ENCODE measurements around the gene MCRS1.
"Not testable (repeated sequence)": the region's sequence is repeated elsewhere in the genome, so short reads cannot be mapped to it uniquely, and the experiment has no call there.

Gene MCRS1

GRCh38 chr12:49539406-49540228 is 28.3 kb downstream of the MCRS1 start:
- DNase-seq = no peak

GRCh38 chr12:49538510-49539403 is 29.2 kb downstream of the MCRS1 start, which contains the start of gene KCNH3:
TSS of gene KCNH3 (plus strand) at chr12:49539030. CDS start at chr12:49539417, 387 bp downstream.
- DNase-seq = peak; percentile 67

DNA sequence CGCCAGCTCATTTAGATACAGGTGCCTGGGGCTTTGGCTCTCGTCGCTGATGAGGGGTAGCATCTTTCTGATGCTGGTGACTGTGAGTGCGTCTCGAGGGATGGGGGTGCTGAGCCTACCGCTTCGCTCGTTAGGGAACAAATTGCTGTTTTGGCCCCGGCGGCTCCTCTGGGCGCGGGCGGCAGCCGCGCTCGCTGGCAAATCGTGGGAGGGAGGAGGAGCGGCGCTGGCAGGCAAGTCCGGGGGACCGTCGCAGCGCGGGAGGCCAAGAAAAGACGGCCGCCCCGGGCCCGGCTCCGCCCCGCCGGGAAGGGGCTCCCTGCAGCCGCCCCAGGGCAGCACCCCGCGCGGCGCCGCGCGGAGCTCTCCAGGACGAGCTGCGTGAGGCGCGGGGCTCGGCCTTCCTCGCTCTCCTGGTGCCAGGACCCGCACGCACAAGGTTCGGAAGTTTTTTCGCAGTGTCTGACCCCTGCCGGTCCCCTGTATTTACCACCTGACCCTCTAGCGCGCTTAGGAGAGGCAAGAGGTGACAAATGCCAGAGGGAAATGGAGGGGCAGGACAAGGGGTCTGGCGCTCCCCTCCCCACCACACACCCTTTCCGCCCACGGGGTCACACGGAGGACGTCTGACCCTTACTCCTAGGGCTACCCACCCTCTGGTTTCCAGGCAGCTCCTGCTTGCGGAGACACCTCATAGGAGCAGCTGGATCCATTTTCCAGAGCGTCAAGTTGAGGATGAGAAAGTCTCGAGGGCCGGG is 30.0 kb downstream of the MCRS1 start:
- no peak for DNase-seq

DNA sequence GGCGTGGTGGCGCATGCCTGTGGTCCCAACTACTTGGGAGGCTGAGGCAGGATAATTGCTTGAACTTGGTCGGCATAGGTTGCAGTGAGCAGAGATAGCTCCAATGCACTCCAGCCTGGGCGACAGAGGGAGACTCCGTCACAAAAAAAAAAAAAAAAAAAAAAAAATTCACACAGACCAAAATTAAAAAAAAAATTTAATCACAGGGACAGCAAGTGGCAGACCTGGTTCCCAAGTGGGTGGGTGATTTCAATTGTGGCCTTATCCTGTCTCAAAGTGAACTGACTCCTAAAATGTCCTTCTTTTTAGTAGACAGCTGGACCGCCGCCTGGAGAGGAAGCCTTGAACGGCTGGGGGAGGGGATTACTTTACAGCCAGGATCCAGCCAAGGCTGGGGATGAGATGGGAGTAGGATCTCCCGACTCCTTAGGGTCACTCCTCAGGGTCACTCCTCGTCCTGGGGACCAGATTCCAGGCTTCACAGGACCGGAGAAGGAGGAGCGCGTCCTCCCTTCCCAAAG is 30.7 kb downstream of the MCRS1 start:
- no peak for DNase-seq

DNA sequence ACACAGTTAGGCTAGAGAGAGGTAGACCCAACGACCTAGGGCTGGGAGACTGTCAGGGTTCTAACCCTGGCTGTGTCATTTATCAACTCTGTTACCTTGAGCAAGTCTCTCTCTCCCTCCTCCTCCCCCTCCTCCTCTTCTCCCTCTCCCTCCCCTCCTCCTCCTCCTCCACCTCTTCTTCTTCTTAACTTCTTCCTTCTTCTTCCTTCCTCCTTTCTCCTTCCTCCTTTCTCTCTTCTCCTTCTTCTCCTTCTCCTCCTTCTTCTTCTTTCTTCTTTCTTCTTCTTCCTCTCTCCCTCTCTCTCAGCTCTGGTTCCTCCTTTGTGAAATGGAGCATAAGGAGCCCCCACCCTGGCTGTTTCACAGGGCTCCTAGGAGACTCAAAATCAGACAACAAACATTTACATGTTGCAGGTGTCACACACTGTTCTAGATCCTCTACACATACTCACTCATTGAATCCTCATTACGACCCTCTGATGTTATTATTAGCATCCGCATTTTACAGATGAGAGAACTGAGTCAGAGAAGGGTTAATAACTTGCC is 31.3 kb downstream of the MCRS1 start:
- no peak for DNase-seq

- peak; percentile 25 for DNase-seq
Observed at GRCh38 chr12:49535921-49536525, 31.9 kb downstream of the MCRS1 start.

DNA sequence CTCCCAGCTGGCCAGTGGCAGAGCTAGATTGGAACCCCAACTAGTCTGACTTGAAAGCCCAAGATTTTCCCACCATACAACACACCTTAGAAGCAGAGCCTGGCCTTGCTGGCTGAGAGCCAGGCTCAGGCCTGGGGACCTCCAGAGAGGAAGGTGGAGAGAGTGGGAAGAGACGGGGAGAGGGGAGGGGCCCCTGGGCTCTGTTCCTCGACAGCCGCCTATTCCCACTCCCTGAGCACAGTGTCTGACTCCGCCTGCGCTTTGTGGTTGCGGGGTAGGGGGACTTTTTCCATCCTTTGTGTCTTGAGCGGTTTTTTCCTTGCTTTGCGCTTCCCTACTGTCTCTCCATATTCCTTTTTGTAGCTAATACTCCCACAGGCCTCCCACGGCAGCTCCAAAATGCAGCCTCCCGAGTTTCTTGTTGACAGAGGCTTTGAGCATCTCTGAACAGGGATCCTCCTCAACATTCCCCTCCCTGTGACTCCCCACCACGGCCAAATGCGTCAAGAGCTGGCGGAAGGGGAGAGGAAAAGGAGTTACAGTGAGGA is 33.1 kb downstream of the MCRS1 start:
- no peak for DNase-seq

- not testable (repeated sequence) for DNase-seq
Observed at GRCh38 chr12:49534122-49534521, 33.8 kb downstream of the MCRS1 start.

GRCh38 chr12:49533331-49533730 is 34.6 kb downstream of the MCRS1 start:
- no peak for DNase-seq

DNA sequence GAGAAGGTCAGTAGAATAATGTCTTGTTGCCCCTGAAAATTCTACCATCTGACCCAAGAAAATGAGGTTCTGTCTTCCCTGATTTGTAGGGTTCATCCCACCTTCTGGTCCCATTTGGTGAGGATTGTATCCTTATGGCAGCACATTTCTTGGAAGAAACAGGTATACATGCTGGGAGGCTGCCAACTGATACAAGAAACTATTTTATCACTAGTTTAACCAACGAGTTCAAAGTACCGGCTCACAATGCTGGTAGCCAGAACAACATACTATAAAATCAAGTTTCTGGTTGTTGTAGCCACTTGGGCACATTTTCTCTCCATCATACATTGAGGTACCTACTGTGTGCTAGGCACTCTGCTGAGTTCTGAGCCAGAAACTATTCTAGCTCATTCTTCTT is 36.2 kb downstream of the MCRS1 start:
- DNase-seq = no peak

GRCh38 chr12:49529414-49529813 is 38.5 kb downstream of the MCRS1 start:
- no peak for DNase-seq

GRCh38 chr12:49527361-49528130 is 40.4 kb downstream of the MCRS1 start:
- no peak for DNase-seq

GRCh38 chr12:49525942-49526341 is 42.0 kb downstream of the MCRS1 start:
- no peak for DNase-seq

DNA sequence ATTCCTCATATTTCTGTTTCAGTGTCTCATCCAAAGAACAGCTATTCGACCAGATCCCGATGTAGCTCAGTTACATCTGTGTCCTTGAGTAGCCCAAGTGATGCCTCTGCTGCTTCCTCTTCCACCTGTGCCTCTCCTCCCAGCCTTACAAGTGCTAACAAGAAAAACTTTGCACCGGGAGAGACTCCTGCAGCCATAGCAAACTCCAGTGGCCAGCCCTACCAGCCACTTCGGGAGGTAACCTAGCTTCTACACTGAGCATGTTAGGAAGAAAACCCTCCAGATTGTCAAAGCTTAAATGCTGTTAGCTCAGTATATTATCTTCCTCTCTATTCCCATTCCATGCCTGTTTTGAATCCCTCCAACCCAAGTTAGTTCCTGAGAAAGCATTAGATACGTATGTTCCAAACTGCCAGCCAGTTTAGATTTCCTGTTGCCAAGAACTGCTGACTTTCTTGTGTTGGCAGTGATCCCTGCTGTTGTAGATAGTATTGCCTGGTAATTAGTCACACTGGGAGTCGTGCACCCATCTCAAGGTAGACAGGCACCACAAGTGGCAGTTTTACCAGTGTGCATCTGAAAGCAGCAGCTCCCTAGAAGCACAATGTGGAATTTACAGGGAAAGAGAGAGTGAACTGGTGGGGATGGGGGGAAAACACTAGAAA is 43.1 kb downstream of the MCRS1 start:
- DNase-seq = no peak

GRCh38 chr12:49521389-49521788 is 46.6 kb downstream of the MCRS1 start:
- DNase-seq = no peak

GRCh38 chr12:49519574-49519936 is 48.4 kb downstream of the MCRS1 start:
- DNase-seq = no peak

DNA sequence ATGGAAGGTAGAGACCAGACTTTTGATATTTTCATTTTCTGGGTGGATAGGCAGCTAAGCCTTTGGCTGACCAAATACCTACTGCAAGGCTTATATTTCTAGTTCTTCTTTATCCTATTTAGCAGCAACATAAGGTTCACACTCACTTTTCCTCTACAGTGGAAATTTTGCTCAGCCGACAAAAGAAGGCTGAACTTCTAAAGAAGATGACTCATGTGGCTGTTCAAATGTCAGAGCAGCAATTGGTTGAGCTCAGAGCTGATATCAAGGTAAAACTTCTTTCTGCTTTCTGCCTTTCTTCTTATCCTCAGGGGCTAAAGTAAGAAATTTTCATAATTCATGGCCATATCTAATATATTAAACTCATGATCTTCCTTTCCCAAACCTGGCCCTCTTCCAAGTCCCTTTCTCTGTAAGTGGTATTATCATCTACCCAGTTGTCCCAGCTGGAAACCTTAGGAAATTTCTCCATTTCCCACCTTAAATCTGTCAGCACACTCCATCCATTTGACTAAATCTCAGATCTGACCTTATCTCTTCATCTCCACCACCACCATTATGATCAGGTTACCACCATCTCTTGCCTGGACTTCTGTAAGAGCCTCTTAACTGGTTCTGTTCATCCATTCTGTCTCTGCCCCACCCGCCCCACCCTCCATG is 48.9 kb downstream of the MCRS1 start:
- DNase-seq = peak; percentile 29

DNA sequence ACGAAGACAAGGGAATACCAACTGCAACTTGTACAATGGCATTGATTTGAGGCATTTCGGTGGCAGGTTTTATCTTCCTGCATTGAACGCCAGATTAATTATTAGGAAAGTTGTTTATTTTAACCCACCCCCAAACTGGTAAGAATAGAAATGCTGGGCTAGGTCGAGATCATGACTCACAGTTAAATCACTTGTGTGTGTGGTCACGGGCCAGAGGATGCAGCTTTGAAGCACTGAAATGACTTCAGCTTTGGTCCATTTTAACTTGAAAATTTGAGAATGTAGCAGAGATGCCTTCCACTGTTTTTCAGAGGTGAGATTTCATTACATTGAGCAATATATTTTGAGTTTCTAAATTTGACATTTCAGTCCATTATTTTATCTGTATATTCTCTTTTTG is 52.7 kb downstream of the MCRS1 start:
- peak; percentile 84 for DNase-seq

DNA sequence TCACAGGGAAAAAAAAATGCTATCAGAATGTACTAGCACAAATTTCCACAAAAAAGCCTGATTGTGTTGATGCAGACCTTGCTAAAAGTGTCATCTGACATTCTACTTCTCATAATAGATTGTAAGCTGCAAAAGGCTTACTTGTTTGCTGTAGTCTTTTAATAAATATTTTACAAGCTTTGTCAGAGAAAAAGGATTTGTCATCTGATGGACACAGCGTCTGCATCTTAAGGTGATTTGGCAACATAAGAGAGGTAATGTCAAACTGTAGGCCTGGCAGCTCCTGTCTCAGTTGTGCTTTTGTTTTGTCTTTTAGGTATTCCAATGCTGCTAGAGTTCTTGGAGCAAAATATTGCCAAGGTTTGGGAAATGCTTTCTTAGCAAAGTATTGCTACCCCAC is 55.4 kb downstream of the MCRS1 start:
- DNase-seq = no peak

- DNase-seq = no peak
Observed at GRCh38 chr12:49511410-49511809, 56.5 kb downstream of the MCRS1 start.
